Lower leg skin (tissue), 3 donors: Measurements from ENCODE around the gene ARHGAP24.

Experiments used
- POLR2A ChIP-seq, 2 donors: fragments of 450-650 bp; IDR thresholded peaks; one replicate each; pipeline ENCODE4 v1.6.1; 2016 to 2017; ENCODE audit warnings: antibody characterized with exemption in 2 of 2, mild to moderate bottlenecking in 1 of 2, moderate library complexity in 1 of 2
- TF ChIP-seq, protein P1 (sequence below), 3 donors: fragments of 450-650 bp; IDR thresholded peaks; one replicate each; pipeline ENCODE4 v1.5.1; 2016; ENCODE audit warnings: antibody characterized with exemption in 3 of 3, mild to moderate bottlenecking in 3 of 3, moderate library complexity in 2 of 3

DNA sequence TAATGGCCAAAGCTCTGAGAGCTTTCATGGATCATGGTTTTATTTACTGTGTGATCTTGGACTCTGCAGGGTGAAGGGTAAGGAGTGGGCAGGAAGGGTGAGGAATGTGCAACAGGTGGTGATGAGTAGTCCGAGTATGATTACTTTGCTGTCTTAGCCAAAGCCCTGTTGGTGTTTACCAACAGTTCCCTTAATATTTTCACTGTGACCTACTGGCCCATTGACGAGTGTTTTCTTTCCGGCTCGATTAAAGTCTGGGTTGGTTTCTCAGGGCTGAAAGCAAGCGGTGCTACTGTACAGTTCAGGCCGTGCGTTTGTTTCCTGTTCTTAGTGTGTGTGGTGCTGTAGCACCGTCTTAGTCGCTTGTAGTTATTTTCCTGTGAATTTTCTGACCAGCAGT lies 2.6 kb downstream of the ARHGAP24 start:
- no peak for TF ChIP-seq POLR2A (IDR thresholded peaks at IDR 0.05)
- TF ChIP-seq, protein P1, sequence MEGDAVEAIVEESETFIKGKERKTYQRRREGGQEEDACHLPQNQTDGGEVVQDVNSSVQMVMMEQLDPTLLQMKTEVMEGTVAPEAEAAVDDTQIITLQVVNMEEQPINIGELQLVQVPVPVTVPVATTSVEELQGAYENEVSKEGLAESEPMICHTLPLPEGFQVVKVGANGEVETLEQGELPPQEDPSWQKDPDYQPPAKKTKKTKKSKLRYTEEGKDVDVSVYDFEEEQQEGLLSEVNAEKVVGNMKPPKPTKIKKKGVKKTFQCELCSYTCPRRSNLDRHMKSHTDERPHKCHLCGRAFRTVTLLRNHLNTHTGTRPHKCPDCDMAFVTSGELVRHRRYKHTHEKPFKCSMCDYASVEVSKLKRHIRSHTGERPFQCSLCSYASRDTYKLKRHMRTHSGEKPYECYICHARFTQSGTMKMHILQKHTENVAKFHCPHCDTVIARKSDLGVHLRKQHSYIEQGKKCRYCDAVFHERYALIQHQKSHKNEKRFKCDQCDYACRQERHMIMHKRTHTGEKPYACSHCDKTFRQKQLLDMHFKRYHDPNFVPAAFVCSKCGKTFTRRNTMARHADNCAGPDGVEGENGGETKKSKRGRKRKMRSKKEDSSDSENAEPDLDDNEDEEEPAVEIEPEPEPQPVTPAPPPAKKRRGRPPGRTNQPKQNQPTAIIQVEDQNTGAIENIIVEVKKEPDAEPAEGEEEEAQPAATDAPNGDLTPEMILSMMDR (IDR thresholded peaks at IDR 0.05): no peak
